PC-9 (cell line): ENCODE measurements around the gene TBC1D25. TPM values are rescaled to one million over a fixed set of nuclear protein-coding genes. Genes with fewer than 3 reads are reported as not detected.

ENCODE experiments used
- BruUV-seq: library from RNA; stranded (reverse); fragments of 400-500 nt; replicated peaks from 2 replicates; lab custom pipeline; 2021; lab: Mats Ljungman, UMichigan
- CTCF ChIA-PET: fragments of 300-600 bp; sonication (Branson Sonifier 250); formaldehyde crosslinking; loops from one replicate; lab custom pipeline; 2022; ENCODE audit warnings: antibody characterized with exemption; lab: Charles Lee
- POLR2A ChIA-PET: fragments of 300-600 bp; sonication (Branson Sonifier 250); formaldehyde crosslinking; loops from one replicate; lab custom pipeline; 2022; ENCODE audit warnings: antibody characterized with exemption; ENCODE audit not compliant: unreplicated experiment; lab: Charles Lee
- DNase-seq, 2 experiments: peaks; one replicate each; pipeline versions ENCODE4 v3.0.0 to v3.0.0-alpha.2; 2015 to 2022; ENCODE audit warnings: mixed read lengths in 1 of 2
- H2AFZ ChIP-seq: fragments of 200-600 bp; sonication (generic); 2 replicates; pipeline ENCODE4 v1.8.1; 2017; ENCODE audit warnings: antibody characterized with exemption
- H3F3A ChIP-seq: fragments of 200-600 bp; sonication (generic); 2 replicates; pipeline ENCODE4 v1.8.1; 2017; ENCODE audit warnings: antibody characterized with exemption, mild to moderate bottlenecking, low read depth; ENCODE audit not compliant: insufficient read depth
- H3K27ac ChIP-seq: fragments of 200-600 bp; sonication (generic); 2 replicates; pipeline ENCODE4 v1.6.1; 2016; ENCODE audit warnings: mixed run types
- H3K27me3 ChIP-seq: fragments of 200-600 bp; sonication (generic); 2 replicates; pipeline ENCODE4 v1.6.1; 2016; ENCODE audit warnings: low read depth, mixed run types; ENCODE audit not compliant: insufficient read depth
- H3K36me3 ChIP-seq: fragments of 200-600 bp; sonication (generic); 2 replicates; pipeline ENCODE4 v1.6.1; 2016; ENCODE audit warnings: low read depth, mixed run types
- H3K4me1 ChIP-seq: fragments of 200-600 bp; sonication (generic); replicated peaks from 2 replicates; pipeline ENCODE4 v1.6.1; 2016; ENCODE audit warnings: mixed run types; ENCODE audit not compliant: insufficient read depth
- H3K4me2 ChIP-seq: fragments of 200-600 bp; sonication (generic); 2 replicates; pipeline ENCODE4 v1.6.1; 2017; ENCODE audit warnings: mixed run types
- H3K4me3 ChIP-seq: fragments of 200-600 bp; sonication (generic); 2 replicates; pipeline ENCODE4 v1.6.1; 2016; ENCODE audit warnings: mixed run types
- H3K79me2 ChIP-seq: fragments of 200-600 bp; sonication (generic); 2 replicates; pipeline ENCODE4 v1.6.1; 2017; ENCODE audit warnings: low read depth, mixed run types
- H3K9me2 ChIP-seq: fragments of 200-600 bp; sonication (generic); 2 replicates; pipeline ENCODE4 v1.8.1; 2017; ENCODE audit warnings: mild to moderate bottlenecking; ENCODE audit not compliant: insufficient read depth
- H3K9me3 ChIP-seq: fragments of 200-600 bp; sonication (generic); 2 replicates; pipeline ENCODE4 v1.8.1; 2016; ENCODE audit warnings: low read depth; ENCODE audit not compliant: insufficient read depth
- H4K20me1 ChIP-seq: fragments of 200-600 bp; sonication (generic); 2 replicates; pipeline ENCODE4 v1.8.1; 2017; ENCODE audit not compliant: insufficient read depth
- EZH2 ChIP-seq: fragments of 200-600 bp; sonication (generic); IDR thresholded peaks from 2 replicates; pipeline ENCODE4 v1.8.0; 2017; ENCODE audit warnings: antibody characterized with exemption, low read depth
- intact Hi-C: fragments of 100-400 bp; cut with micrococcal nuclease; formaldehyde crosslinking; loops from one replicate; pipeline ENCODE4 v1.10.0; 2022; ENCODE audit not compliant: unreplicated experiment
- total RNA-seq: library from RNA; stranded (reverse); gene quantifications from 2 replicates; pipeline ENCODE4 v1.2.3, GENCODE V29; 2021
- TF ChIP-seq, protein P1 (sequence below): fragments of 200-600 bp; sonication (generic); conservative IDR thresholded peaks from 2 replicates; pipeline ENCODE4 v1.6.1; 2017; ENCODE audit warnings: mixed run types, antibody characterized with exemption, mild to moderate bottlenecking, moderate library complexity

Gene TBC1D25
- total RNA-seq, 1 experiment from 2014 or later: 7.4 TPM

GRCh38 chrX:48597353-48598264, 58.1 kb downstream of the TBC1D25 start, which contains the start of gene WDR13:
Gene WDR13 (plus strand): TSS chrX:48597492. CDS start chrX:48597997, 505 bp downstream.
- Histone ChIP-seq H3K4me1 (no peaks in the 10 kb centered on the region), H3K9me2 (no peaks in the 10 kb centered on the region), H3K79me2 (no peaks in the 10 kb centered on the region), H3K4me3 (peak within 1 kb of the TSS; percentile 64; the same call in 1 of the 2 replicates), H3K4me2 (peak within 1 kb of the TSS; percentile 65), H4K20me1 (no peaks in the 10 kb centered on the region), H3K9me3 (no peaks in the 10 kb centered on the region), H3F3A (no peaks in the 10 kb centered on the region), H3K27me3 (no peaks in the 10 kb centered on the region), H3K27ac (peak within 1 kb of the TSS; percentile 89), H3K36me3 (no peaks in the 10 kb centered on the region), H2AFZ (no peak within 1 kb of the TSS)
- ChIA-PET CTCF (no interaction called here), POLR2A (interaction anchor here (0.6 kb wide), 1 partner anchor 90 kb away, joined by 6 read pairs; no protein-coding TSS in a partner anchor)
- TSS peak; percentile 72 for BruUV-seq
- DNase-seq: peak; percentile 70 to 86
- TF ChIP-seq EZH2: no peak
- TF ChIP-seq, protein P1, sequence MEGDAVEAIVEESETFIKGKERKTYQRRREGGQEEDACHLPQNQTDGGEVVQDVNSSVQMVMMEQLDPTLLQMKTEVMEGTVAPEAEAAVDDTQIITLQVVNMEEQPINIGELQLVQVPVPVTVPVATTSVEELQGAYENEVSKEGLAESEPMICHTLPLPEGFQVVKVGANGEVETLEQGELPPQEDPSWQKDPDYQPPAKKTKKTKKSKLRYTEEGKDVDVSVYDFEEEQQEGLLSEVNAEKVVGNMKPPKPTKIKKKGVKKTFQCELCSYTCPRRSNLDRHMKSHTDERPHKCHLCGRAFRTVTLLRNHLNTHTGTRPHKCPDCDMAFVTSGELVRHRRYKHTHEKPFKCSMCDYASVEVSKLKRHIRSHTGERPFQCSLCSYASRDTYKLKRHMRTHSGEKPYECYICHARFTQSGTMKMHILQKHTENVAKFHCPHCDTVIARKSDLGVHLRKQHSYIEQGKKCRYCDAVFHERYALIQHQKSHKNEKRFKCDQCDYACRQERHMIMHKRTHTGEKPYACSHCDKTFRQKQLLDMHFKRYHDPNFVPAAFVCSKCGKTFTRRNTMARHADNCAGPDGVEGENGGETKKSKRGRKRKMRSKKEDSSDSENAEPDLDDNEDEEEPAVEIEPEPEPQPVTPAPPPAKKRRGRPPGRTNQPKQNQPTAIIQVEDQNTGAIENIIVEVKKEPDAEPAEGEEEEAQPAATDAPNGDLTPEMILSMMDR: no peak
- intact Hi-C loops: no loop called here

DNA sequence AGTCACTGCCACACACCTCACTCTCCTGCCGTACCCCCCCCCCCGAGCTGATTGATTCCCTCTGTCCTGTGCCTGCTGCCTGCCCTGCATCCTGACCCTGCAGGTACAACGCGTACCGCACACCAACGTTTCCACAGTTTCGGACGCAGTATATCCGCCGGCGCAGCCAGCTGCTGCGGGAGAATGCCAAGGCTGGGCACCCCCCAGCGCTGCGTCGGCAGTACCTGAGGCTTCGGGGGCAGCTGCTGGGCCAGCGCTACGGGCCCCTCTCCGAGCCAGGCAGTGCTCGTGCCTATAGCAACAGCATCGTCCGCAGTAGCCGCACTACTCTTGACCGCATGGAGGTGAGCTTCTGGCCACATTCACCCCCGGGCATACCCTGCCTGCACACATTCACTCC, 59.1 kb downstream of the TBC1D25 start:
- Histone ChIP-seq H3K4me1 (no peaks in the 10 kb centered on the region), H2AFZ (no peak overlapping the region), H3K9me3 (no peaks in the 10 kb centered on the region), H3K4me2 (peak overlapping the region; percentile 65), H3K36me3 (no peaks in the 10 kb centered on the region), H3K79me2 (no peaks in the 10 kb centered on the region), H3K27me3 (no peaks in the 10 kb centered on the region), H3K4me3 (peak overlapping the region; percentile 31; the same call in 1 of the 2 replicates), H3F3A (no peaks in the 10 kb centered on the region), H4K20me1 (no peaks in the 10 kb centered on the region), H3K27ac (no peak overlapping the region), H3K9me2 (no peaks in the 10 kb centered on the region)
- CTCF ChIA-PET: no interaction called here
- no peak for DNase-seq
- intact Hi-C loops: no loop called here
- POLR2A ChIA-PET: interaction anchor here (0.6 kb wide), 1 partner anchor 91 kb away, joined by 6 read pairs; no protein-coding TSS in a partner anchor
- BruUV-seq: TSS peak; percentile 62
- TF ChIP-seq EZH2: no peak
- TF ChIP-seq, protein P1: no peak

GRCh38 chrX:48599341-48599740, 59.8 kb downstream of the TBC1D25 start:
- H3K36me3 ChIP-seq: no peaks in the 10 kb centered on the region

More at GRCh38 chrX:48599341-48599740, 59.8 kb downstream of the TBC1D25 start:
- DNase-seq: no peak
- CTCF ChIA-PET: no interaction called here
- Histone ChIP-seq H3K27ac (no peak overlapping the region), H3K4me2 (no peak overlapping the region), H2AFZ (no peak overlapping the region), H3K9me3 (no peaks in the 10 kb centered on the region), H3K9me2 (no peaks in the 10 kb centered on the region), H3K79me2 (no peaks in the 10 kb centered on the region), H3F3A (no peaks in the 10 kb centered on the region), H3K27me3 (no peaks in the 10 kb centered on the region), H4K20me1 (no peaks in the 10 kb centered on the region), H3K4me3 (no peak overlapping the region), H3K4me1 (no peaks in the 10 kb centered on the region)
- intact Hi-C loops: no loop called here
- BruUV-seq: no TSS peak
- POLR2A ChIA-PET: no interaction called here
- TF ChIP-seq, protein P1: no peak
- no peak for TF ChIP-seq EZH2
